ENCODE data around the gene ATF2.

ATF2 gene

GRCh38 chr2:175076272-175076671 is 91.7 kb downstream of the ATF2 start:
- DNase-seq, result no peak

- no peak for DNase-seq
Measured at GRCh38 chr2:175074478-175074877, 93.5 kb downstream of the ATF2 start.

GRCh38 chr2:175068534-175068933 is 99.5 kb downstream of the ATF2 start:
- DNase-seq, result no peak

GRCh38 chr2:175066411-175066810 is 101.6 kb downstream of the ATF2 start:
- DNase-seq, result no peak

DNA sequence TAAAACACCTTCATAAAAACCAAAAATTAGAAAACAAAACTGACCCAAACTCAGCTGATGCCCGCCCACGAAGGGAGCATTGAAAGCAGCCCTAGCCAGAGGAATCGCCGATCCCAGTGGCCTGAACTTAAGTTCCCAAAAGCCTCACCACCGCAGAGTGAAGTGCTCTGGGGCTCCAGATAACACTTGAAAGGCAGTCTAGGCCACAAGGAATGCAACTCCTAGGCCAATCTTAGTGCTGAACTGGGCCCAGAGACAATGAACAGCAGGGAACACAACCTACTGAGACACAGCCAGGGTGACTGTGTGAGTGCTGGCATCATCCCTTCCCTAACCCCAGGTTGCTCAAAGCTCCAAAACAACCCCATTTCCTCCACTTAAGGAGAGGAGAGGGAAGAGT is 103.2 kb downstream of the ATF2 start:
- DNase-seq, result no peak

- no peak for DNase-seq
Measured at GRCh38 chr2:175063741-175064140, 104.3 kb downstream of the ATF2 start.

GRCh38 chr2:175062787-175063585 is 105.0 kb downstream of the ATF2 start:
- DNase-seq, result no peak

GRCh38 chr2:175057078-175057685 is 110.8 kb downstream of the ATF2 start:
- DNase-seq, result no peak

- DNase-seq, result no peak
Measured at GRCh38 chr2:175055993-175056392, 112.0 kb downstream of the ATF2 start.

DNA sequence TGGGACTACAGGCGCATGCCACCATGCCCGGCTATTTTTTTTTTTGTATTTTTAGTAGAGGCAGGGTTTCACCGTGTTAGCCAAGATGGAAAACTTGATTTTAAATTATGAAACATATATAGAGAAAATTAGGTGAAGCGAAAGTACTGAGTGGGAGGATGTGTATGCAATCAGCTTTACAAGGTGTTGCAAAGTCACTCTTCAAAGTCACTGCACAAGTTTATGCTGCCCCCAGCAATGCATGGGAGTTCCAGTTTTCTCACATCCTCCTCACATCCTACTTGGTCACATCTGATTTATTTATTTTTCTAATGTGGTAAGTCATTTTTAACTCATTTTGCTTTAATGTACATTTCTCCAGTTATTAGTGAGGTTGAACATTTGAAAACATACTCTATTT is 113.7 kb downstream of the ATF2 start:
- DNase-seq, result no peak

DNA sequence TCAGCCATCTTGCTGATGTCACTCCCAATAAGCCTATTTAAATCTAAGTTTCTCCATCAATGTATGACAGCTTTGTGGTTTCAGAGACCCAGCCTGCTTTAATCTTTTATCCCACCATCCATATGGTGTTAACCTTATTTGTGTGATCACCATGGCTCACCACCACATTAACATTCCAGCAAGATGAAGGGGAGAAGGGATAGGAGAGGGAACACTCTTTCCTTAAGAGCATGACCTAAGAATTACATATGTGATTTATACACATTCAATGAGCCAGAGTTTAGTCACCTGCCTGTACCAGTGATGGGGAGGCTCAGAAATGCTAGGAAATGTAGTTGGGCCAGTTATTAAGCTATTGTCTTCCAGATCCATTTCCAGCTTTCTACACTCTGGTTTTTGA is 118.3 kb downstream of the ATF2 start:
- DNase-seq, result no peak

DNA sequence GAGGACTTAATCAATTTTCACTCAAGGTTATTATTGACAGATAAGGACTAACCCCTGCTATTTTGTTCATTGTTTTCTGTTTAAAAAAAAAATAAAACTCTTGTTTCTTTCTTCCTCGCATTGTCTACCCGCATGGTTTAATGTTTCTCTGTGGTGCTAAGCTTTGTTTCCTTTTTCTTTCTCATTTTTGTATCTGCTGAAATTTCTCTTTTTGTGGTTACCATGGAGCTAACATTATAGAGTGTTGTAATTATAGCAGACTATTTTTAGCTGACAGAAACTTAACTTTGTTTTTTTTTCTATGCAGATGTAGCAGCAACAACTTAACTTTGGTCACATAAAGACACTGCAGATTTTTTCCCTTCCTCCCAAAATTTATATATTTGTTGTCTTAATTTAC is 119.7 kb downstream of the ATF2 start:
- DNase-seq, result no peak

DNA sequence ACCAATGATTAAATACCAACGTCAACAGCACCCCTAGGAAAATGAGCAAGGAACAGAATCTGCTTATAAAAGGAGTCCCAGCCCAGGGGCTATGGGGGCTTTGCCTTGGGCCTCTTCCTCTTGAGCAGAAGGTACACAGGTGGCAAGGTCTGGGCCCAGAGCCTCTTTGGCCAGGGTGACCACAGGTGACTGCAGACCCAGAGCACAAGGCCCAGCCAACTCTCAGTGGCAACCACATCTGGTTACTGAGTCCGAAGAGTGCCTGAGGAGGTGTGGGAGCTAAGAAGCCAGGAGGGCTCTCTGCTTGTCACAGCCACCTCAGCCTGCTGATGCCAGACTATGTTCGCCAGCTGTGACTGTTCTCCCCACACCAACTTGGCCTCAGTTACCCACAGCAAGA is 128.5 kb downstream of the ATF2 start:
- no peak for DNase-seq

- DNase-seq, result no peak
Measured at GRCh38 chr2:175039031-175039430, 129.0 kb downstream of the ATF2 start.

DNA sequence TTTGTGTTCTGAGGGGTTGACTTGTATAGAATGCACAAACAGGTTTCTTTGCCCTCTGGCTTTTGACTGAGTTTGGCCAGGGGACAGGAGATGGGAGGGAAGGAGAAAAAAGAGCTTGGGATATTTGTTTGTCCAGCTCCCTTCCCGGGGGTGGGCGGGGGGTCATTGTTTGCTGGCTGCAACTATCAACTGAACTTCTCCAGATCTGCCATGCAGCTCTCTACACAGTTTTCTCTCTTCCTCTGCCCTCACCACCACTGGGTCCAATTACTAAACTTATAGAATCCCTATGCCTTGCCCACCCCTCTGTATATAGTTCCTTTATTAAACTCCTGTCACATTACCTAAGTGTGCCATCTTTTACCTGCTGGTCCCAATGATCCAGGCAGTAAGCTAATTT is 130.1 kb downstream of the ATF2 start:
- no peak for DNase-seq

DNA sequence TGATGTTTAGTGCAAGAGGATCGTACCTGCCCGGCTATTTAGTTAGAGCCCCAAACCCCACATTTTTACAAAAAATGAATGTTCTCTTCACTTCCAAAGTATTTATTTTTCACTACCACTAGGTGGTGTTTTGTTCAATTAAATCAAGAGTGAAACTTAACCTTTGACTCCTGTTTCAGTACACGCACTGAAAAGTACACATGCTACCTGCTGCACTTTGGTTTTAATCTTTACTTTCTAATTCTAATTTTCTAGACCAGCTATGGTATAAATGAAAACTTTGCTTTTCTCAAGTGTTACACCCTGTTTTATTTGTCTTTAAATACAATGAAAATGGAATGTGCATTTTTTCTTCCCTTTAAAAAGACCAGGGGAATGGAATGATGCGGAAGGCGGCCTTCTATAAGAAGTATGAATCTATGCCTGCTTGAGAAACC is 131.4 kb downstream of the ATF2 start:
- no peak for DNase-seq

DNA sequence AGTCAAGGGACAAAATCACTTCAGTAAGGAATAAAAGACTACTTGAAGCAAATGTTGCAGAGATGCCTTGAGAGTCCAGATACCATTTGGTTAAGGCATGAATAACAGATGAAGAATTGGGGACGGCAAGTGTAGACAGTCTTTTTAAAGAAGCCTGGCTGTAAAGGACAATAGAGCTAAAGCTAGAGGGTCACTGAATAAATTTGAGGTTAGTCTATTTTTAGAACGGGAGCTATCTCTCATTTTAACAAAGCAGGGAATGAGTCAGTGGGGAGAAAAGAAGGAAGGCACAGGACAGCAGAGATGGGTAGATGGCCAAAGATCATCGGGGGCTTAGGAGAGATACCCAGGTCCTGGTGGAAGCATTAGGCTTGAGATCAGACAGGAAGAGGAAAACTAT is 132.2 kb downstream of the ATF2 start:
- DNase-seq, result no peak

DNA sequence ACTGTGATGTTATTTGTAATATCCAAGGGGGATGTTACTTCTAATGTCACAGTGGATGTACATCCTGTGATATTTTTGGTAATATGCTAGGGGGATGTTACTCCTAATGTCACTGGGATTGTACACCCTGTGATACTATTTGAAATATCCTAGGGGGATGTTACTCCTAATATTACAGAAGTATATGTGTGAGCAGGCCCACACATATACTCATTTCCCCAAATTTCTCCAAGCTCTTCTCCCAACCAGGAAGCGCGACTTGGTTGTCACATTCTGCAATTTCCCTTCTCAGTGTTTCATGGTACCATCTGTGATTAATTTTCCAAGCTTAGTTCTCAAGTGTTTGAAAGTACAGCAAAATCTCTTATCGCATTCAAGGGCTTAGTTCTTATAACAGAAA is 133.3 kb downstream of the ATF2 start:
- no peak for DNase-seq

DNA sequence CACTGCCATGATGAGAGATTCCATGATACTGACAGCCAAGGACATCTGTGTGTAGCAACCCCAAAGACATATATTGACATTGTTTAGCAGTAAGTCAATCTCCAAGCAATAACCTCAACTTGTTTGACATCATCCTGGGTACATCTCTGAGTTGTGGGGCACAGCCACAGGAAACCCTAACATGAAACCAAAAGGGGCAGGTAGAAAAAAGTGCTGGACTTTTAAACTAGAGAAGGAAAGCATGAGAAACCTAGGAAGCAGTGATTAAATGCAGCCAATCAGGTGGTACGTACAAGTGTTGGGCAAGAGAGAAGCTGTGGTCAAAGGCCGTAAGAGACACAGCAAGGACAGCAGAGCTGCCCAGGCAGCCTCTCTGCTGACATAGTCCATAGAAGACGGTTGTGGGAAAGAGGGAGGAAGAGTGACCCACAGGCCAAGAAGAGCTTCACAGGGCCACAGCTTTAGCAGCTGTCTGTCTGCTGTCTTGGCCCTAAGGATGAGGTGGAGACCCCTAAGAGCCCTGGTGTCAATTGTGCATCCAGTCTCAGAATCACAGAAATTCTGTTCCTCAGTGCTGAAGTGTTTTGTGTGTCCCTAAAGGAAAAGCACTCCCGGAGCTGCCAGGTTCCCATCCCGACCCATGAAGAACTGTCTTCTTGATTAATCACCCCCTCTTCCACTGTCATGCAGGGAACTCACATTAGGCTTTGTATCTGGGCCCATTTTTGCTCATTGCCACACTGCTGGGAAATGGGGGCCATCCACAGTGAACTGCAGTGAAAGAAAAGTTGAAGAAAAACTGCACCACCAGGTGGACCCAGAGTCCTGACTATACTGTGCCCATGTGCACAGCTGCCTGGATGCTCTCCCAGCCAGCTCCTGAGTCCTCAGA is 137.4 kb downstream of the ATF2 start:
- DNase-seq, result no peak

DNA sequence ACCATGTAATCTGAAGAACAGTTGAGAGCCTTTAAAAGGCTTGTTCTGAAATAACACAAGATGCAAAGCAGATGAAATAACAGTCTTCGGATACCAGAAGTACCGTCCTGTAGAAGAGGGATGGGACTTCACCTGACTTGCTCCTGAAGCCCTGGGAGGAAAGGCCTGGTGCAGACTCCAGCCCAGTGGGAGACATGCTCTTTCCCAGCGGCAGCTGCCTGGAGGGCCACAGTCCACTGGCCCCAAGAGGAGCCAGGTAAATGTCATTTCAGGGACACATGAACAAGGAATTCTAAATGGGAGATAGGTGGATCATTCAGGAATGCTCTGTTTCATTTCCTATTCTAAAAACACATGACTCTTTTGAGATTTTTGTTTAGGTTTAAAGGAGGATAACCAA is 140.2 kb downstream of the ATF2 start:
- DNase-seq, result no peak

- no peak for DNase-seq
Measured at GRCh38 chr2:175026385-175026784, 141.6 kb downstream of the ATF2 start.

GRCh38 chr2:175025946-175026345 is 142.1 kb downstream of the ATF2 start:
- no peak for DNase-seq

GRCh38 chr2:175025233-175025632 is 142.8 kb downstream of the ATF2 start:
- DNase-seq, result no peak

DNA sequence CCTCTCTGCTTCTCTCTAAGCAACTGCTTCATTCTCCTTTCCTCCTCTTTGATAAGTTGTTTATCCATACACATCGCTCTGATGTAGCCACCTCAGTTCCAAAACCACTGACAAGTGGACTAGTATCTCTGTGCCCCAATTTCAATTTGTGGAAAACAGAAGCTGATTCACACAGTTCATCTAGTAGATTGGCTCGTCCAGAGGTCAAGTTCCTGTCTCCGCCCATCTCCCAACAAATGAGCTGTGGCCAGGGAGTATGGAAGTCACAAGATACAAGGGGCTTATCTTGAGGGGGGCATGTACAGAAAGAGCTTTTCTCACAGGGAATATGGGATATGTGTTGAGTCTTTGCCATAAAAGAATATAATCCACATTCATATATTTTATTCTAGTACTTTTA is 145.1 kb downstream of the ATF2 start:
- DNase-seq, result no peak

Data from stimulated activated CD4-positive, alpha-beta T cell treated with anti-CD3 and anti-CD28 coated beads, Interleukin-2, amount 100 ng/mL, for 48 hours (primary cell).